NOMO-1 (cell line): ENCODE measurements around the gene BTAF1.

Experiments
- DNase-seq, 2 experiments: peaks; one replicate each; lab custom pipeline; 2025; ENCODE audit not compliant: unreplicated experiment in 2 of 2; lab: John Stamatoyannopoulos, UW

Gene BTAF1

DNA sequence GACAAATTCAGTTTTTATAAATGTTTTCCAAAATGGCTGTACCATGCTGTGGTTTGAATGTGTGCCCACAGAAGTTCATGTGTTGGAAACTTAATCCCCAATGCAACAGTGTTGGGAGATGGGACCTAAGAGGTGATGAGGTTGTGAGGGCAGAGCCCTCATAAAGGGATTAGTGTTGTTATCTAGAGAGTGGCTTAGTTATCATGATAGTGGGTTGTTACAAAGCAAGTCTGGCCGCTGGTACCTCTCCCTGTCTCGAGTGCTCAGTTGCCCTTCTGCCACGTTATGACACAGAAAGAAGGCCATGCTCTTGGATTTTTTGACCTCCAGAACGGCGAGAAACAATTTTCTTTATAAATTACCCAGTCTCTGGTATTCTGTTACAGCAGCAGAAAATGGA, 119.0 kb downstream of the BTAF1 start:
- DNase-seq, result no peak

DNA sequence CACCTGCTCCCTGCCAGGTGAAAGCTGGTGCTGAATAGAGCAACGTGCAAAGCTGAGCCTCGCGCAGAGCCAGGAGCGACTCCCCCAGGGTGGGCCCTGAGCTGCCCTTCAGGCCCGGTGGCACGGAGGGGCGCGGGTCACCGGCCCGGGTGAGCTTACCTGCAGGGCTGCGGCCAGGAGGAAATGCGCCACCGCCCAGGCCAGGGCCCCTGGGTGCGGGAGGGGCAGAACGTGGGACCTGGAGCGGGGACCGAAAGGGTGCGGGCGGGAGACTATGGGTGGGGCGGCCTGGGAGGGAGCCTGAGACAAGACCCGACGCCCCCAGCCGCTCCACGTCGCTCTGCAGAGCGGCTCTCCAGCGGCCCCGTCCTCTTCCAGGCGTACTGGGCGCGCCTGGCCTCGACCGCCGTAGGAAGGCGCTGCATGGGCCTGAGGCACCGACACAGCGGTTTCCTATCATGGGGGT, 122.1 kb downstream of the BTAF1 start:
- DNase-seq, result no peak

DNA sequence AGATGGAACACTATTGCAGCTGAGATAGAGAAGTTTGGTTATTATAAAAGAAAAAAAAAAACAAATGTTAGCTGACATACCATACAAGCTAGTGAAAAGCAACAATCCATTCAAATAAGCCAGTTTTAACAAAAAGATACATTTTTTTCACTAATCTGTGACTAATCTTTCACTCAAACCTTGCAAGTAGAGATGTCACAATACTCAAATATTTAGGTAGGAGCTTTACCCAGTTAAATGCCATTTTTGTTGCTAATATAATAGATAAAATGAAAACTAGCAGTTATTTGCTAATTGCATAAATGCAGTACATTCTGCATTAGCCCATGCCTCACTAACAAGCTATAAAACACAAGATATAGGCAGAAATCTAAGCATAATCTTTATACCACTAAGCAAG, 123.6 kb downstream of the BTAF1 start:
- no peak for DNase-seq

DNA sequence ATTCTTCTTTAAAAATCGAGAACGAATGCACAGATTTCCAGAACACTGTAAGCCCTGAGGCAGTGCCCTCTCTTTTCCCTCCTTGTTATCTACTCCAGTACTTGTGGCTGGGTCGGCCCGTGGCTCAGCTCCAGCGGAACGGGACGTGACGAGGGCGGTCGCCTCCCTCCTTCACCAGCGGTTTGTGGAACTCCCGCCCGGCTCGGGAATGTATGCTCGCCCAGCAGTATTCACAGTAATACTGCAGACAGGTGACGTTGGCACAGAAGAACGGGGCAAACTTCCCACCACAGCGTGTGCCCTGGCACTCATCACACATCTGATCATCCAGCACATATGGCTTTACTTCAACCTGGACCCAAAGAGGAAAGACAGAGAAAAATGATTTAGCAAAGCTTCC, 128.5 kb downstream of the BTAF1 start:
- DNase-seq, result no peak

DNA sequence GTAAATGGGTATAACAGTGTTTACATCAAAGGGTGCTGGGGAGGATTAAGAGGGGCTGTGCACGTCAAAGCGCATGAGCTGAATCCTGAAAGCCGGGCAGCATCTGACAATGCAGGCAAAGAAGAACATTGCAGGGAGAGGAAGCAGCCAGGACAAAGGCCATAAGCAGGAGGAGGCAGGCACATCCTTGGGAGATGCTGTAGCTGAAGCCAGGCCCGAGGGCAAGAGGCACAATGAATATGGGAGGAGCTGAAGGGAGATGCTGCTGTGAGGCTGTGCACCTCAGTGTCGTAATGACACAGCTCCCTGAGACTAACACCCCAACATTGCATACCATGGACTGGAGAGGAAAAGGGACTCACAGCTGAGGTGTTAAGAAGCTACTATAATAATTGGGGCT, 129.2 kb downstream of the BTAF1 start:
- no peak for DNase-seq

DNA sequence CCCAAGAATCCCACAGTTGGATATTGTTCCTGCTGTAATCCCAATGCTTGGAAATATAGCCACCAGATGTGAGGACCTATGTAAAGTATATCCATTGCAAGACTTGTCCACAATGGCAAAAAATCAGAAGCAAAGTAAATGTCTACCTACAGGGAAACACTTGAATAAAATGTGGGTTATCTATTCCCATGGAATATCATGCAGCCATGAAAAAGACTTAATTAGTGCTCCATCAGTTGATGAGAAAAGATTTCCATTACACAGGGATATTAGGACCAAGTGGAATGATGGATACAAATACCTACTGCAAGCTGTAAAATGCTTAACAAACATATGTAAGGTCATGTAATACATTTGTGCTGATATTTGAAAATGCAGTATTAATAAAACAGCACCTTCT, 131.2 kb downstream of the BTAF1 start:
- DNase-seq, result no peak

DNA sequence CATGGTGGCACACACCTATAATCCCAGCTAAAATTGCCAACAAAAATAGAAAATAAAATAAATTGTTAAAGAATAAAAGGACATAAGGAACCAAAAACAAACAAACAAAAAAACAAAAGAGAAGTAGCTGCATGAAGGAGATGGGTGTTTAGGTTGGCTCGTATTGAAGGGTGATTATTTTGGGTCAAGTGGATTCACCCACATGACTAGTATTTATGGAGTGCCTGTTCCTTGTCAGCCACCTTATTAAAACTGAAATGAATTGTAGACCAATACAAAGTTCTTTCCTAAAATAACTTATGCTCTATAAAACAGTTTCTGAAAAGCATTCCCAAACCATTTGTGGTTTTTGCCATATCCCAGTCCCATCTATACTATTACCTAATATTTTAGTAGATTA, 138.7 kb downstream of the BTAF1 start:
- no peak for DNase-seq

DNA sequence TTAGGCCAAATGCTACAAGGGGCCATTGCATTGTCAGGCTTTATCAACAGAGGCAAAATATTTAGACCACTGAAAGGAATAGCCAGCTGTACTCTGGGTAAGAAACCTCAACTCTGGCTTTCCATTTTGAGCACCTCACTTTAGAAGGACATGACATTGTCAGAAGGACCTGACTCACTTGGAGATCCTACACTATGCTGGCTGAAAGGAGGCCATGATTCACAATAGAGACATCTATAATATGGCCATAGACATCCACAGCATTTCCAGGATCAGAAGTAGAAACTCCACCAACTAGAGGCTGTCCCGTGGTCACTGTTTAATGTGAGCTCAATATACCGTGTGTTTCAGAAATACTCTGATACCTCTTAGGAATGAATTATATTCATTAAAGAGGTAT, 140.9 kb downstream of the BTAF1 start:
- DNase-seq, result no peak

DNA sequence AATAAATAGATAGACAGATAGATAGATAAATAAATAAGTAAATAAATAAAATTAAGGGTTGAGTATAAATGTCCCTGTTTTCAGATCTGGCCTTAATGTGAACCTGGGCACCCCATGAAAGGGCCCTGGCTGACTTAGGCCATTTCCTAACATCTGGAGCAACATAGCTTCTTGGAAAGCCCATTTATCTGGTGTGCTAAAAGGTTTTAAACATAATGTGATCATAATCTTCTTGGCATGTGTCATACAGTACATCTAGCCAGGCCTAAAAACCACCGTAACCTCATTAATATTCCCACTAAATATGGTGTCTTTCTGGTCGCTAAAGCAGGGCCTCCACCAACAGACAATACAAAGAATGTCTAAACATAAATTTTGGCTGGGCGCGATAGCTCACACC, 142.8 kb downstream of the BTAF1 start:
- no peak for DNase-seq

DNA sequence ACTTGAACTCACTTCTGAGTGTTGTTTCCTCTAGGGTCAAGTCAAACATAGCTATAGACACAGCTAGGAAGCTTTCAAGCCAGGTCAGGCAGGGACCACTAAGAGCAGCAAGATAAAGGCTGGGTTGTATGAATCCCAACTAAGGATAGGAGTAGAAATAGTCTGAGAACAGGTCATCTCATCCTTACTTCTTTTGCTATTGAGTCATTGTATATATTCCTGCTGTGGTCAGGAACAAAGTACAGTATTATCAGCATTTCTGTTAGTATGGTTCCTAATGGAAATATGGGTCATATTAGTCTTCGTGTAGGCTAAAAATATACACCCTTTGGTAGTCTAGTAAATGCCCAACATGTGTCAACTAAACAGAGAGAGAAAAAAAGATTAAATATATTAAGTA, 145.3 kb downstream of the BTAF1 start:
- no peak for DNase-seq

DNA sequence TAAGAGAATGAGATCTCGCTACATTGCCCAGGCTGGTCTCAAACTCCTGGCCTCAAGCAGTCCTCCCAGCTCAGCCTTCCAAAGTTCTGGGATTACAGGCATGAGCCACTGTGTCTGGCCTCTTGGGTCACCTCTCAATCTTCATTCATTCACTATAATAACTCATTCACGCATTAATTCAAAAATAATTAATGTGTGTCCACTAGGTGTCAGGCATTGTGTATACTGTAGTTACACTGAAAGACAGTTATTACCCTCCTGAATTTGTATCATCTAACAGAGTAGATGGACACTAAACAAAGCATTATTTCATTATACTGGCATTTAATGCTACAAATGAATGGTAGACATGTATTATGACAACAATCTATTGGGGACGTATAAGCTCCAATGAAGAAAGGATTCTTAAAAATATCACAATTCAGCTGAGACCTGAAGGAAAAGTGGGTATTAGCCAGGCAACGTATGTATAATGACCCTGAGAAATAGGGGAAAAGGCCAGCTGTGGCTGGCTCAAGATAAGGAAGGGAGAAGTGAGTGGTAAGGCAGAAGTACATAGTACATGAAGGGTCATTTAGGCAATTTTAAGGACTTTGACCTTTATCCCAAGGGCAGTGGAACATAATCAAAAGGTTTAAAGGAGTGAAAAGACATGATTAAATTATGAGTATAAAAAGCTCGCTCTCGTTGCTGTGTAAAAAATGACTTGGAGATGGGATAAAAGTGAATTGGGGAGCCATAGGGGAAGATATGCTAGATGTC, 150.7 kb downstream of the BTAF1 start:
- no peak for DNase-seq

DNA sequence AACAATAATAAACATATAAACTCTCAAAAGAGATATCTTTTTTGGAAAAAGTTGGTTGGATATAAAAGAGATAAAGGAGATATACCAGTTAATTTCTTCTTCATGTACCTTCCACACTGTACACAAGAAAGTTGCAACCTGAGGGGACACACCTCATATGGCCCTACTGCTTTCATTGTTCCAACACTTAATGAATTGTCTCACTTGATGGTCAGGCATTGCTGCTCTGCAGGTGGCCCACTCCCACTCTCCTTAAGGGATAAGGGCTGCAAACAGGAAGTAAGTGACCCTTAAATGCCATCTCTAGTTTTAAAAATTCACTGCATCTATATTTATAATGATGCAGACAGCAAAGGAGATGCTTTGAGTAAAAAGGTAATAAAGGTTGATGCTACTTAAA, 152.3 kb downstream of the BTAF1 start:
- DNase-seq, result no peak

DNA sequence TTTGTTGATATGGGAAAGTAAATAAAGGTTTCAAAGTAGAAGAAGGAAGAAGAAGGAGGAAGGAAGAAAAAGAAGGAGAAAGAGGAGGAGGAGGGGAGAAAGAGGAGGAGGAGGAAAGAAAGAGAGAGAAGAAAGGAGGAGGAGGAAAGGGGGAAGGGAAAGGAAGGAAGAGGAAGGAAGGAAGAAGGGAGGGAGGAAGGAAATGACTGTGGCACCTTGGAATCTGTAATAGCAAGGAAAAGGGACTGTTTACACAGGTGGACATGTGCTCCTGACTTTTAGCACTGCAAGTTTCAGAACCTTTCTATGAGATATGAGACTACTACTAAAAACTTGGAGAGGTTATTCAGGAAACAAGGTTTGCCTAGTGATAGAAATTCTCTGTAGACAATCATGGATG, 153.2 kb downstream of the BTAF1 start:
- DNase-seq, result no peak

DNA sequence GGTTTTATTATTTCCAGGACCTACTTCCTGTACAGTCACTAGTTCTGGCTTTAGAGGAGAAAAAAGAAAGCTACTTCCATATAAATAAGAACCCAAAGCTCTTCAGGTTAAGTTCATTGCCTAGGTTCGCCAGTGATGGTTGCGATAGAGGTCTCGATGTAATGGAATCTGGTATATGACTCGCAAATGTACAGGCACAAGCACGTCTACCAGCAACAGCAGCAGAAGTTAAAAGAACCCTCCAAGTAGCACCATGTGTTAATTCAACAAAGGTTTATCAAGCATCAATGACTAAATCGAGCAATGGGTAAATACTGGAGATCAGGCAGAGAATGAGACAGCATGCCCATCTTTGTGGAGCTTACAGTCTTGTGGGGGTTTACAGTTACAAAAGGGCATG, 155.4 kb downstream of the BTAF1 start:
- no peak for DNase-seq
